ENCODE measurements around the gene ZNF365.
"Not testable (repeated sequence)": the region's sequence is repeated elsewhere in the genome, so short reads cannot be mapped to it uniquely, and the experiment has no call there.

The ZNF365 gene

DNA sequence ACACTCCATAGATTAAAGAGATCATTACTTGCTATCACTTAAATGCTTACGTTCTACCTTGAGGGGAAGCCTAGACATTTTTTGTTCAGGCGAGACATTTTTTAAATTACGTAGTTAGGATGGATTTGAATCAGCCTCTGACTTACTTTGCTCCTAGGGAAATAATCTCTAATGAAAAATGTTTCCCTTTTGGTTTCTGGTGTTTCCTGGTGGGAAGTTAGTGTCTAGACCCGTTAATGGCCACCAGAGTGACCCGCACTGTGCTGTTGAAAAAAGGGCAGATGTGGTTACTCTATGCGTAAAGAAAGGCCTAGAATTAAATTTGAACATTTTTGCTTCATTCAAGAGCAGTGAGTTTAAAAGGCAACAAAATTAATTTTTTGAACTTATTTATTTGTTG, 3.8 kb downstream of the ZNF365 start:
- no peak for DNase-seq

DNA sequence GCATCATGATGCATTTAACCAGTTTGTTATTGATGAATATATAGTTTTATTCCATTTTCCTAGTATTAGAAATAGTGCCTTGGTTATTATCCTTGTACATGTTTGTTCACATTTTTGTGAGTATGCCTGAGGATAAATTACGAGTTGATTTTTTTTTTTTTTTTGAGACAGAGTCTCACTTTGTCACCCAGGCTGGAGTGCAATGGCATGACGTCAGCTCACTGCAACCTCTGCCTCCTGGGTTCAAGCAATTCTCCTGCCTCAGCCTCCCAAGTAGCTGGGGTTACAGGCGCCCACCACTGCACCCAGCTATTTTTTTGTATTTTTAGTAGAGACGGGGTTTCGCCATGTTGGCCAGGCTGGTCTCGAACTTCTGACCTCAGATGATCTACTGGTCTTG, 4.7 kb downstream of the ZNF365 start:
- not testable (repeated sequence) for DNase-seq

DNA sequence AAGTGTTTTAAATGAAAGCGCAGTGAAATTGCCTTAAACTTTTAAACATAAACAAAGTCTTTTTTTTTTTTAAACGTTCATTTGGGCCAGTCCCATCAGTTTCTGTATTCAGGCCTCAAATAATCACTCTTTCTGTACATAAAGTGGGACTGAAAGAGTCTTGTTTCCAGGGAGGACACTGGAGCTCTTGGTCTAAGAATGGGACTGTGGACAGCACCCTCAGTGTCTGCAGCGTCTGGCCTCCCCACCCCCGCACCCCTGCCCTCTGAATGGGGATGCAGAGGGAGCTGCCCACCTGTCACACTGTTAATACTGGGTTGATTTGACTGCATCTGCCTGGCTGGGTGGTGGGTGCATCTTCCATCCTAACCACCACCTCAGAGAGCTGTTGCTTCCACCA, 5.2 kb downstream of the ZNF365 start:
- no peak for DNase-seq

DNA sequence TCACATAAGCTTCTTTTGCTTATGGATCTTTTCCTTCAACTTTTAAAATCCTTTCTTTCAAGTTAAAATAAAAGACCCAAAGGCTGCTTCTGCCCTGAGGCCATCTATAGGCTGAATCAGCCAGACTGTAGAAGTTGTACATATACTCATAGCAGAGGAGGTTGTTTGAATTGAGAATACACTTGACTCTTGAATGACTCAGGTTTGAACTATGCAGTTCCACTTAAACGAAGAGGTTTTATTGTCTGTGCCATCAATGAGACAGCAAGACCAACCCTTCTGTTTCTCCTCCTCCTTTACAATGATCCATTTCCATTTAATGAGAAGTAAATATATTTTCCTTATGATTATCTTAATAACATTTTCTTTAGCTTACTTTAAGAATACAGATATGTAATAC, 5.8 kb downstream of the ZNF365 start:
- no peak for DNase-seq

DNA sequence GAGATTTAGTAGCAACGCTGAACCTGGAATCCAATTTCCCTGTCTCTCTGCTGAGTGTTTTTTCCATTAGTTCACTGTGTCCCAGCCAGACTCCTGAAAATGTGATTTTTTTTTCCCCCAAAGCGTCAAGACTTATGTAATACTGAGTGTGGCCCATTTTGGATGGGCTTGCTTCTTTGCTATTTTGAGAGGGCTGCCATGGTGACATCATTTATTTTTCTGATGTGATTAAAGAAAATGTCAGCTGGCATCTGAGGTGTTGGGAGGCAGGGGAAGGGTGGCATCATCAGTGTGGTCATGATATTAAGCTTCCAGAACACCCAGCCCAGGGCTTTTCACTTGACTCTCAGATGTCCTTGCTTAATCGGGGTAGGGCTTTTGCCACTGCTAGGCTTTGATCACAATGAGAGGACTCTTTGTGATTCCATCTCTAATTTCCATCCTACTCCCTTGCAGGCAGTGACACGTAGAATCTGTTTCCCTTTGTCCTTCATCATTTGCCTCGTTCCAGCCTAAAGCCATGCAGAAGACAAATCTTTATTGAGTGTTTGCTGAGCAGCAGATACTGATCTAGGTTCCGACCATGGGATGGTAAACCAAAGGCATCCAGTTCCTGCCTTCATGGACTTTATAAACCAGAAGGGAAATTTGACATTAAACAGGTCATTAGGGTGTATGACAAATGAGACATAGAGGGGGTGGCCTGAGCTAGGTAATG, 7.4 kb downstream of the ZNF365 start:
- DNase-seq, result no peak

DNA sequence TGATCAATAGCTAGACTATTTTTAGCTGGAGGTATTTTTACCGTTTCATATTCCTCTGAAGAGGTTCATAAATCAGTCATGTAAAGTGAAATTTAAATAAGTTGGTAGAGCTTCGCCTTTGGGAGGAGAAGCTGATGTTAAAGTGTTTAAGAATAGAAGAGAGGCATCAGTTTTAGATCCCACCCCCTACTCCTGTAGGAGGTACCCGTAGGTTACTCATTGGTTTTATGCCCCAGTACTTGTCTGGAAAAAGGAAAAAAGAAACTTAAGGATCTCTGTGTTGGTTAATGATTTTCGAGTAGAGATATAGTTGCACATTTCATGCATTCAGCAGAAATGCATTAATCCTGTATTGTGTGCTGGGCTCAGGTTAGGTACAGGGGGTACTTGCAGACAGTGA, 8.7 kb downstream of the ZNF365 start:
- DNase-seq, result no peak

DNA sequence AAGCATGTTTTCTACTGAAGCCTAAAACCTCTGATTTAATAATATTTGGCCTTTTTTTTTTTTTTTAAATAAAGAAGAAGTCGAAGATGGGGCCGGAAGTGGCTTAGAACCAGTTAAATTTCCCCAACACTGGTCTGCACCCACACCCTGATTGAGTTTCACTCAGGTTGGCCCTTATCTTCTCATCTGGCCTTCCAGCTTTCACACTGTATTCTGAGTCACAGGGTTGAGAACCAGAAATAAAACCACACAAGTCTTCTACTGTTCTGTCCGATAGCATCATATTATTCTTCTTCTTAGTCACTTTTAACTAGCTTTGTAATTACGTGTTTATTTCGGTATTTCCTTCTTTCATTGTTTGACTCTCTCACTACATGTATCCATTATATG, 9.9 kb downstream of the ZNF365 start:
- no peak for DNase-seq

DNA sequence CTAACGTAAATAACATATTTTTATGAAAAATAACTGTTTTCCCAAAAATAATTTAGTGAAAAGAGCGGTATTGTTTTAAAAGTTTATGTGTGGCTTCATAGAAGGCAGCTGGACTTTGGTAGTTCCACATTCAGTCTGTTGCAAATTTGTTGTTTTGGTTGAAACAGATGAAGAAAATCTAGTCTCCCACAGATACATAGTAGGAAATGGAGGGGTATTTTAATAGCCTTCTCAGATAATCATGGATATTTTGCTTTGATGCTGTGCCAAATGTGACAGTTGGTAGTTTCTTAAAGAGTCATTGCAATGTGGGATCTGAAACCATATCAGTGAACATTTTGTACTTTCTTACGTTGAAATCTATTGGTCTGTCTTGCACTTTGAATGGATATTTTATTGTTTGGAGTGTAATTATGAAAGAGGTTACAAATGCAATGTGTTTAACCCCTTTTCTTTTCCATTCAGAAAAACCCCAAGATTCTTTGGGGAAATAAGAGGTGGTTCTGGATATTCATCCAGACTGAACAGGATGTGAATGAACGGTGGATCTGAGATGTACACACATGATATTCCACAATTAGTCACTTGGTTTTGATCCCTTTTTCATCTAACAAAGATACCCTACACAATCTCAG, 10.4 kb downstream of the ZNF365 start:
- DNase-seq, result no peak

DNA sequence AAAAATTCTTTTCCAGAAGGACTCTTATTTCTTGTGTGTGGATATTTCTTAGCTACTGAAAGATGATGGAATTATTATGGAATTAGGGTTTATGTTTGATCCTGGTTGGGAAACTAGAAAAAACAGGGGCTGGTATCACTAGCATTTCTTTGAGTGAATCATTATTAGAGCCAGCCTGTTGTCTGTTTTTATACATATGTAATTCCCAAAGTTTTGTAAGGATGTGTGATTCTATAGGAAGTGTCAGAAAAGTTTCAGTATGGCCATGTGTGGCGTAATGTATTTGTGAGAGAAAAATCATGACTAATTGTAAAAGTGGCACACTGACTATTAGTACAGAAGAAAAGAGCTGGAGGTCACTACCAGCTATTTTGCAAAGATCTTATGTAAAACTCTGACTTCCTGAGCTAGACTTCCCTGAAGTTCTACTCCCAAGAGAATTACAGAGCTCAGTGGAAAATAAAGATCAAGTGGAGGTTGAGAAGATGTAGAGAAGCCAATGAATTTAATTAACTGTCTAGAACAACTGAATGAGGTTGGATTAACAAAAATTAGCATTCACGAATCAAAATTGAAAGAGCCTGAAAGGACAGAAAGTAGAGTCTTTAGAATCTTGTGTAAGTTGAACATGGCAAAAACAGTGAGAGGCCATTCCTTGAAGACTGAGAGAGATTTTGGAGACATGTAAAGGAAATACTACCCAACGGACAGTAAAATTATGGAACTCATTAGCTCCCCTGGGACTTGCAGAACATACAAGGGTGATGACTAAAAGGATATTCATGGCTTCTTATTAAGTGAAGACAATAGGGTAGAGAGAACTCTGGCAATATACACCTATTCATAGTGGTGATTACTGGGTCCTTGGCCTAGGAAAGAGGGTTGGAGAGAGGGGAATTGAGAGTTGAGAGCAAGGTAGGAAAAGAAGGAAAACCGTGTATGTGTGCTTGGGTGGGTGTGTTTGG, 12.5 kb downstream of the ZNF365 start:
- DNase-seq, result no peak

DNA sequence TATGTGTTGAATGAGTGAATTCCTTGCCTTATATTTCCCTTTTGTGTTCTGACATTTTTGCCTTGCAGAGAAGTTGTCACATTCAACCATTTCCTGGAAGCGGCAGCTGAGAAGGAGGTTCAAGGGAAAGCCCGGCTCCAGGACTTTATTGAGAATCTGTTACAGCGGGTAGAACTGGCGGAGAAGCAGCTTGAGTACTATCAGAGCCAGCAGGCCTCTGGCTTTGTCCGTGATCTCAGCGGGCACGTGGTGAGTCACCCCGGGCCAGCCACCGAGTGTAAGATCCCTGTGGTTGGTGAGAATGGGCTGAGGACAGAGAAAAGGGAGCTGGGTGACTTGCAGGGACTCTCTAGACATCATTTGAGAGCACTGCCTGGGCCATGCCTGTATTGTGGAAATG, 14.2 kb downstream of the ZNF365 start:
- no peak for DNase-seq

DNA sequence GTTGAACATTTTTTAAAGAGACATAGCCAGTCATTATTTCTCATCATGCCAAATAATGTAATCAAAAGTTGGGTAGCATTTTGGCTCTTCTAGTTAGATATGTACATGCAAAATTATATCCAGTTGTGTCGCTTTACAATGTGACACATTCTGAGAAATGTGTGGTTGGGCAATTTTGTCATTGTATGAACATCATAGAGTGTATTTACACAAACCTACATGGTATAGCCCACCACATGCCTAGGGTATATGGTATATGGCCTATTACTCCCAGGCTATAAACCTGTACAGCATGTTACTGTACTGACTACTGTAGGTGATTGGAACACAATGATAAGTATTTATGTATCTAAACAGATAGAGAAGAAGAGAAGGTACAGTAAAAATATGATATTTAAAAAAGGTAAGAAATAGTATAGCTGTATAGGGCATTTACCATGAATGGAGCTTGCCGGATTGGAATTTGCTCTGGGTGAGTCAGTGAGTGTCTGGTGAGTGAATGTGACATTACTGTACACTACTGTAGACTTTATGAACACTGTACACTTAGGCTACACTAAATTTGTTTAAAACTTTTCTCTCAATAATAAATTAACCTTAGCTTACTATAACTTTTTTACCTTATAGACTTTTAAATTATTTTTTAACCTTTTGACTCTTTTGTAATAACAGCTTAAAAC, 16.5 kb downstream of the ZNF365 start:
- no peak for DNase-seq

DNA sequence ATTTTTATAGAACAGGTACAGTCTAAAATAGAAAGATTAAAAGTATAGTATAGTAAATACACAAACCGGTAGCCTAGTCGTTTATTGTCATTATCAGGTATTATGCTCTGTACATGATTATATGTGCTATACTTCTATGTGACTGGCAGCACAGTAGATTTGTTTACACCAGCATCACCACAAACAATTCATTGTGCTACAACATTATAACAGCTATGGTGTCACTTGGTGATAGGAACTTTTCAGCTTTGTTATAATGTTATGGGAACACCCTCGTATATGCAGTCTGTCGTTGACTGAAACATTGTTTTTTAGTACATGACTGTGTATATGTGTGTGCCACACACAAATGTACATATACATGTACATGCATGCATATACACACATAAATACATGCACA, 19.1 kb downstream of the ZNF365 start:
- no peak for DNase-seq

DNA sequence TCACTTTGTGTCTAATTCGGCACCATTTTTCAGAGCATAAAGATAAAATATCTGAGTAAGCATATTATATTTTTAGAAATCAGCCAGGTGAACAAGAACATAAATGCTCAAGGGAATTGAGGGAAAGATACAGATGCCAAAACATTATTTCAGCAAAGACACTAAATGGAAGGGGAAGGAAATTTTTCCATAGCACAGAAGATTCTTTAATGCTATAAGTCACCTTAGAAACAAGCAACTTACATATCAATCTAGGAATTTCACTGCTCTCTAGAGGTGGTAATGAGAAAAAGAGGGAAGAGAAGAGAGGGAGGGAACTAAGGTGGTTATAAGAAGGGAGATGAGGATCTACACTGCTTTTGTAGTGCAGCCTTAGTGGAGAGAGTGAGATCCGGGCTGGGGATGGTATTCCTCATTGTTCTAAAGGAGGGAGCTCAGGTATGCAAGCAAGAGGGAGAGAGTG, 20.4 kb downstream of the ZNF365 start:
- DNase-seq, result no peak

DNA sequence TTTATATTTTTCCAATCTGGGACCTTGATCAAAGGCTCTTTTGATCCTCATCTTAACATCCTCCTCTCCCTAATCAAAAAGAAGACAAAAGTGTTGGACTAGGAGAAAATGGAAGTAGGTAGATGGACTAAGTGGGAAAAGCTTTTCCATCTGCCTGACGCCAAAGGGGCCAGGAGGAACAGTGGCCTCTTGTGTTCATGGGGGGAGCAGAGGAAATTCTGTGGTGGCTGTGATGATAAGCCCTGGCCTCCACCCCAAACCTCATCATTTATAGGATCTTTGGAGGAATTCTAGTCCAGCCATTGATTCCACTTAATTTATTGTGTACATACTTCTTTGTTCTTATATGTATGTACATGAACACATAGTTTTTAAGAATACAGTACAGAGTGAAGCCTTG, 21.7 kb downstream of the ZNF365 start:
- DNase-seq, result no peak

DNA sequence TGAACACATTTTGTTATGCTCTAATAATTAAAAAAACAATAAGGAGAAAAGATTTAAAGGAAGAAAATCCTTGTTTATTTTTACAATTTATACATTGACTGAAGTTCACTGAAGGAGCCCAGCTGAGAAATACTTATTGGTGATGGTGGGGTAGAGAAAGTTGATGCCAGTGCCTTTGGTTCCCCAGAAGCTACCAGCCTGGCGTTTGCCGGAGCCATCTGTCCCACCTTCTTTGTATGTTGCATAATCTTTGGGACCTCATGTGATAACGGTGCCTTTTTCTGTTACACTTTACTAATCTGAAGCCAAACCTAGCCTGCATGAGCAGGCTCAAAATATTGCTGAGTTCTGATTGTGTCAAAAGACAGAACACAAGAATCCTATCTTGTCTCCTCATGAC, 22.7 kb downstream of the ZNF365 start:
- DNase-seq, result no peak

DNA sequence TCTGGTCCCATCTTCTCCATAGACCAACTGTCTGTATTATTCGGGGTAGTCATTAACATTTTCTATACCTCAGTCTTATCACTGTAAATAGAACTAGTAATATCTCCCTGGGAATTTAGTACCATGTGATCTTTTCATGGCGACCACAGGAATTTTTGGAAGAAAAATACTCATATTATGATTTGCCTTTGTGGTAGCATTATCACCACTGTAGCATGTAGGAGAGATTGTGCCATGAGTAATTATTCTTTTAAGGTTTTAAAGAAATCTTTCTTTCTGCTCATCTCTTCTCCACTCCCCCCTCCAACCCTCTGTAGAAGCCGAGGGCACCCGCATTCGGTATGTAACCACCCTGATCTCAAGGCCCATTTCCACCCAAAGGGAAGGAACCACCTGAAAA, 25.0 kb downstream of the ZNF365 start:
- DNase-seq, result no peak

DNA sequence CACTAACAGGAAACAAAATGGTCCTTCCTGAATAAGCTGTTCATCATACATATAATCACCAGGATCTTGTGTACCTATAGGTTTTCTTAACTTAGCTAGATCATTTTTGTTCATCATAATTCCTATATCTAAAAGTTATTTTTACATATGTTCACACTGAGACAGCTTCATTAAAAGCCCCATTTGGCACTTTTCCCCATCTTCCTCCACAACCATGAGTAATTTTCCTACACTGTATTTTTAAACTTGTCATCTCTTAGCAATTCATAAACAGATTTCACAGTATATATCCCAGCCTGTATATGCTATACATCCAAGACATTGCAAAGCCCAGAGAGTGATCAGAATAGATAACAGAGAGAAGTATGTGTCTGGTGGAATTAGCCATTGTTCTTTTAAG, 28.3 kb downstream of the ZNF365 start:
- no peak for DNase-seq

DNA sequence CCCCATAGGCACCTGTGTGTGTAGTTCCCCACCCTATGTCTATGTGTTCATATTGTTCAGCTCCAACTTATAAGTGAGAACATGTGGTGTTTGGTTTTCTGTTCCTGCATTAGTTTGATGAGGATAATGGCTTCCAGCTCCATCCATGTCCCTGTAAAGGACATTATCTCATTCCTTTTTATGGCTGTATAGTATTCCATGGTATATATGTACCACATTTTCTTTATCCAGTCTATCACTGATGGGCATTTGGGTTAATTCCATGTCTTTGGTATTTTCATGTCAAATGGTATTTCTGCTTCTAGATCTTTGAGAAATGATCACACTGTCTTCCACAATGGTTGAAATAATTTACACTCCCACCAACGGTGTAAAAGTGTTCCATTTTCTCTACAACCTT, 36.4 kb downstream of the ZNF365 start:
- not testable (repeated sequence) for DNase-seq

DNA sequence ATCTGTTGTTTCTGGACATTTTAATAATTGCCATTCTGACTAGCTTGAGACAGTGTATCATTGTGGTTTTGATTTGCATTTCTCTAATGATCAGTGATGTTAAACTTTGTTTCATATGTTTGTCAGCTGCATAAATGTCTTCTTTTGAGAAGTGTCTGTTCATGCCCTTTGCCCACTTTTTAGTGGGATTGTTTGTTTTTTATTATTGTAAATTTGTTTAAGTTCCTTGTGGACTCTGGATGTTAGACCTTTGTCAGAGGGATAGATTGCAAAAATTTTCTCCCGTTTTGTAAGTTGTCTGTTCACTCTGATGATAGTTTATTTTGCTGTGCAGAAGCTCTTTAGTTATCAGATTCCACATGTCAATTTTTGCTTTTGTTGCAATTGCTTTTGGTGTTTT, 36.8 kb downstream of the ZNF365 start:
- not testable (repeated sequence) for DNase-seq

DNA sequence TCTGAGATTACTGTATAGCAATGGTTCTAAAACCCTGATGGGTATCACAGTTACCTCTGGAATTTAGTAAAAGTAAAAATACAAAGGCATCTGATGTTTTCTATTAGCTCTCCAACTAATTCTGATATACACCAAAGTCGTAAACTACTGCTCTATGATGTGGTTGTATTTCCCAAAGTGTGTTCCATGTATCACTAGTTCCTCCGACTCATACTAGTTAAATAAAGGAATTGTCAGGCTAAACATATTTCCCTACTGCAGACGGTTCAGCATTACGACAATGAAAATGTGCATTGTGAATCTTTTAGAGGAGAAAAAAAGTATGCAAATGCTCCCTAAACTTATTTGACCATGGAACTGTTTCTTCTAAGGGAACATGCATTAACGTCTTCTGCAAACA, 38.9 kb downstream of the ZNF365 start:
- DNase-seq, result no peak

DNA sequence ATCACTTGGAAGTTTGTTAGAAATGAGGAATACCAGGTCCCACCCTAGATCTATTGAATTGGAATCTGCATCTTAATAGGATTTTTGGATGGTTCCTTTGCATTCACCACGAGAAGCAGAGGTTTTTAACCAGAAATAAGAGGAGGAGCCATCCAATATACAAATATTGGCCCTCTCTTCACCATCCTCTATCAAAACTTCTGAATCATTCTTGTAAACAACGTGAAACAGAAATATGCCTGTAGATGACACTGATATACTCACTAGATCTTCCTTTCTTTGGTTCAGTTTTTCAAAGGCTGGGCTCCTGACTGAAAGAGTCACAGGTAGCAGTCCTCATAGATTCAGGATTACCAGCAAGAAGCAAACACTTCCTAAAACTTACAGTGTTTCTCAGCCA, 39.5 kb downstream of the ZNF365 start:
- no peak for DNase-seq

DNA sequence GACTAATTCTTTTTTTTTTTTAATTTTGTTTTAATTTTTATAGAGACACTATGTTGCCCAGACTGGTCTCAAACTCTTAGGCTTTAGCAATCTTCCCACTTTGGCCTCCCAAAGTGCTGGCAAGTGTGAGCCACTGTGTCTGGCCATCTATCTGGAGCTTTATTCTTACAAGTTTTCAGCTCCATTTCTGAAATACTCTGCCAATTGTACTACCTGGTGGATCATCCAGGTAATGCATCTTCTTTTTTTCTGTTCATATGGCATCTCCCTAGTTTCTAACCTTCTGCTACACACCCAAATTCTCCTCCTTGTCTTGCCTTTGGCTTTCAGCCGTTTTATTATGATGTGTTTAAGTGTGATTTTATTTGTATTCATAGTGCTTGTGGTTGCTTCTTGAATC, 40.2 kb downstream of the ZNF365 start:
- DNase-seq, result no peak

DNA sequence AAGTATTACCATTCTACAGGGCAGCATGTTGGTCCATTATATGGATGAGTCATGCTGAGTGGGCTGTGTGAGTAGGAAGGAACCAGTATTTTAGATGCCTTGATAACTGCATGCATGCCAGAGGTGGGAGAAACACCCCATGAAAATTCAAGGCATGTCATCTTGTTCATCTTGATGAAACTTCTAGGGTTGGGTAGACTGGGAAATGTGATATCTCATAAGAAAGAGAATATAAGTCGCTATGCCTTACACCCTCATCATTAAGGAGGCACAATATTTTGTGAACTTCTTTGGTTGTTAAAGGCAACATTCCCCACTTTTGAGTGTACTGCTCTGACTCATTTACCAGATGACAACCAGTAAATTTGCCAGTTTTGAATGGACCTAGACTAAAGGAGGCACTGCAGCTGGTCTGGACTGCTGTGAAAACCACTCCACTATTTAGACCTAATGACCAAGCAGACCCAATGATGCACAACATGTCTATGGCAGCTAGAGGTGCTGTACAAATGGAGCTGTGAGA, 48.0 kb downstream of the ZNF365 start:
- no peak for DNase-seq

Measured in NCI-H2081 (cell line).